Activated CD4-positive, alpha-beta T cell treated with anti-CD3 and anti-CD28 coated beads, Interleukin-2, amount 50 U/mL, for 48 hours (primary cell): Measurements from ENCODE around the gene ELMOD2.
"Not testable (repeated sequence)": the region's sequence is repeated elsewhere in the genome, so short reads cannot be mapped to it uniquely, and the experiment has no call there.

Experiments
- DNase-seq, 2 experiments: peaks; one replicate each; pipeline ENCODE4 v3.0.0-alpha.2; 2020

Gene ELMOD2

GRCh38 chr4:140523857-140524742 lies at the start of gene ELMOD2:
TSS of gene ELMOD2 (plus strand) at chr4:140524168. CDS start at chr4:140525429, 1,261 bp downstream.
- peak; percentile 96 to 97 for DNase-seq

- no peak for DNase-seq
Observed at GRCh38 chr4:140483445-140483844, 40.5 kb upstream of the ELMOD2 start.

GRCh38 chr4:140485939-140486338 lies 38.0 kb upstream of the ELMOD2 start:
- DNase-seq: no peak

- DNase-seq: no peak
Observed at GRCh38 chr4:140497405-140497746, 26.6 kb upstream of the ELMOD2 start.

- peak in 1 of 2 experiments; percentile 4 for DNase-seq
Observed at GRCh38 chr4:140497747-140498636, 26.0 kb upstream of the ELMOD2 start, which contains the start of gene MGAT4D. TSS of gene MGAT4D (minus strand) at chr4:140498293. CDS start at chr4:140498222, 71 bp downstream.

- DNase-seq: no peak
Observed at GRCh38 chr4:140499391-140499790, 24.6 kb upstream of the ELMOD2 start.

- no peak for DNase-seq
Observed at GRCh38 chr4:140504261-140504660, 19.7 kb upstream of the ELMOD2 start.

GRCh38 chr4:140513765-140514164 lies 10.2 kb upstream of the ELMOD2 start:
- DNase-seq: not testable (repeated sequence)

GRCh38 chr4:140515423-140515822 lies 8.5 kb upstream of the ELMOD2 start:
- DNase-seq: no peak

GRCh38 chr4:140523370-140523856 lies 555 bp upstream of the ELMOD2 start:
- DNase-seq: no peak

GRCh38 chr4:140529434-140529833 lies 5.5 kb downstream of the ELMOD2 start:
- DNase-seq: no peak

GRCh38 chr4:140533951-140534480 lies 10.0 kb downstream of the ELMOD2 start:
- DNase-seq: no peak

- DNase-seq: peak in 1 of 2 experiments; percentile 21
Observed at GRCh38 chr4:140556372-140557085, 32.6 kb downstream of the ELMOD2 start.

GRCh38 chr4:140557831-140558435 lies 34.0 kb downstream of the ELMOD2 start:
- DNase-seq: no peak

- DNase-seq: no peak
Observed at GRCh38 chr4:140559696-140560095, 35.7 kb downstream of the ELMOD2 start.

- DNase-seq: no peak
Observed at GRCh38 chr4:140568507-140569306, 44.7 kb downstream of the ELMOD2 start, which contains the start of gene UCP1. TSS of gene UCP1 (minus strand) at chr4:140568961. CDS start at chr4:140568729, 232 bp downstream.

- no peak for DNase-seq
Observed at GRCh38 chr4:140569307-140569638, 45.3 kb downstream of the ELMOD2 start.

GRCh38 chr4:140571620-140572019 lies 47.7 kb downstream of the ELMOD2 start:
- DNase-seq: no peak

GRCh38 chr4:140575489-140575888 lies 51.5 kb downstream of the ELMOD2 start:
- no peak for DNase-seq

GRCh38 chr4:140579278-140579677 lies 55.3 kb downstream of the ELMOD2 start:
- DNase-seq: no peak

GRCh38 chr4:140581078-140581477 lies 57.1 kb downstream of the ELMOD2 start:
- no peak for DNase-seq
